Glutamatergic neuron (in vitro differentiated cells): ENCODE results near the gene SPDYE8. TPM values are rescaled to one million over a fixed set of nuclear protein-coding genes. Genes with fewer than 3 reads are reported as not detected.
"Not testable (repeated sequence)": the region's sequence is repeated elsewhere in the genome, so short reads cannot be mapped to it uniquely, and the experiment has no call there.

ENCODE experiments used
- DNase-seq: peaks from one replicate; pipeline ENCODE4 v3.0.0; 2022
- H3K27ac Mint-ChIP-seq: one replicate; pipeline ENCODE4 v1.8.0; 2020; ENCODE audit warnings: mild to moderate bottlenecking, mixed read lengths, inconsistent platforms; ENCODE audit not compliant: unreplicated experiment
- H3K27me3 Mint-ChIP-seq: one replicate; pipeline ENCODE4 v1.8.0; 2020; ENCODE audit warnings: mild to moderate bottlenecking, moderate library complexity, mixed read lengths, inconsistent platforms; ENCODE audit not compliant: unreplicated experiment
- H3K36me3 Mint-ChIP-seq: one replicate; pipeline ENCODE4 v1.8.0; 2020; ENCODE audit warnings: mild to moderate bottlenecking, mixed read lengths, inconsistent platforms; ENCODE audit not compliant: unreplicated experiment
- H3K4me1 Mint-ChIP-seq: one replicate; pipeline ENCODE4 v1.8.0; 2020; ENCODE audit warnings: mild to moderate bottlenecking, low read depth, mixed read lengths, inconsistent platforms; ENCODE audit not compliant: unreplicated experiment
- H3K4me3 Mint-ChIP-seq: one replicate; pipeline ENCODE4 v1.8.0; 2020; ENCODE audit warnings: mild to moderate bottlenecking, mixed read lengths, inconsistent platforms; ENCODE audit not compliant: unreplicated experiment
- H3K9me3 Mint-ChIP-seq: one replicate; pipeline ENCODE4 v1.8.0; 2020; ENCODE audit warnings: mild to moderate bottlenecking, moderate library complexity, mixed read lengths, inconsistent platforms; ENCODE audit not compliant: unreplicated experiment
- total RNA-seq: library from RNA; stranded (reverse); fragmentation: NEBNext Ultra II Directional; extraction: Animal tissue kit (Norgen Biotek cat#: 25700); gene quantifications from one replicate; pipeline ENCODE4 v1.2.1, GENCODE V29; 2021; ENCODE audit not compliant: unreplicated experiment

Gene SPDYE8
- total RNA-seq, 1 donor from 2014 or later, result not detected

DNA sequence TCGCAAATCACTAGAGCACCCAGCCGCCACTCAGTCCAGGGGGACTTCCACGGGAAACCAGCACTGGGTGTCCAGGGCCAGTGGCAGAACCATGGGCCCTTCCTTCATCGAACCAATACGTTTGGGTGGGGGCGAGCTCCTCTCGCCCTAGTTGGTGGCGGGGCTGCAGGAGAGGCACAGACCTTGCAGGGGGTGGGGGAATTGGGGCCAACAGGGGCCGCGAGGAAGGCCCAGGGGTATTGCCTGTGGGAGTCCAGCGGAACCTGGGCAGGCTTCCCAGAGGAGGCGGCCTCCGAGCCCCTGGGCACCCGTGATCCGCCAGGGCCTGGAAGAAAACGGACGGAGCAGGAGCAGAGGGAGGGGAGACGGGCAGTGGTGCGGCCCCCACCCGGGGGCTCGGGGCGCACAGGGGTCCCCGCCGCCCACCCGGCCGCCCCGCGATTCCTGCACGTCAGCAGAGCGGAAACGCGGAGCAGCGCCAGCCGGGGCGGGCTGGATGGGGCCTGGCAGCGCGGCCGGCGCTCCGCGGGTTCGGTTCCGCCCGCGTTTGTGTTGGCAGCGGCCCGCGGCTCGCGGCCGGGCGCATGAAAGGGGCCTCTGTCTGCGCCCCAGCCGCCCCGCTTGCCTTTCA is 53.8 kb downstream of the SPDYE8 start:
- H3K4me1 Mint-ChIP-seq, H3K27ac Mint-ChIP-seq, H3K9me3 Mint-ChIP-seq, H3K4me3 Mint-ChIP-seq, H3K36me3 Mint-ChIP-seq, DNase-seq, H3K27me3 Mint-ChIP-seq: not testable (repeated sequence)

GRCh38 chr7:72974781-72975180 is 54.8 kb downstream of the SPDYE8 start:
- H3K4me1 Mint-ChIP-seq, H3K4me3 Mint-ChIP-seq, H3K27ac Mint-ChIP-seq, H3K27me3 Mint-ChIP-seq, H3K9me3 Mint-ChIP-seq, DNase-seq, H3K36me3 Mint-ChIP-seq: not testable (repeated sequence)

- not testable (repeated sequence) for DNase-seq, H3K4me1 Mint-ChIP-seq, H3K36me3 Mint-ChIP-seq, H3K27ac Mint-ChIP-seq, H3K27me3 Mint-ChIP-seq, H3K9me3 Mint-ChIP-seq, H3K4me3 Mint-ChIP-seq
These were observed 58.1 kb downstream of the SPDYE8 start for GRCh38 chr7:72971505-72971904.

Other genes with a start within 250 kb of the SPDYE8 start
- 5.0 TPM for gene TYW1B, start 201.6 kb downstream of the SPDYE8 start, total RNA-seq
- gene POM121, start 104.7 kb downstream of the SPDYE8 start, total RNA-seq, result 50.9 TPM
- 2.9 TPM for gene TRIM74, start 60.3 kb downstream of the SPDYE8 start, total RNA-seq
- gene SPDYE11, start 28.1 kb upstream of the SPDYE8 start, total RNA-seq, result 0.25 TPM
- gene SPDYE9, start 56.3 kb upstream of the SPDYE8 start, total RNA-seq, result 0.25 TPM